Right ventricle myocardium superior (tissue), 1 donor: ENCODE data around the gene MEDAG. TPM values are rescaled to one million over a fixed set of nuclear protein-coding genes. Genes with fewer than 3 reads are reported as not detected.

Experiments
- total RNA-seq: library from RNA; stranded (reverse); fragmentation: NEBNext Ultra II Directional; extraction: Animal tissue kit (Norgen Biotek cat#: 25700); gene quantifications from one replicate; pipeline ENCODE4 v1.2.1, GENCODE V29; 2021
- donor health status: DM: no; HTN: yes; CAD: no; lungs with severe emphysema.

MEDAG gene
- total RNA-seq, 1 donor from 2014 or later = 5.4 TPM

Other genes starting within 250 kb of the MEDAG start
- 8.4 TPM for gene ALOX5AP, start 170.7 kb upstream of the MEDAG start, total RNA-seq
- gene TEX26, start 26.4 kb downstream of the MEDAG start, total RNA-seq = not detected